Renal pelvis (tissue), 4 donors: ENCODE data around the gene DQX1. TPM values are rescaled to one million over a fixed set of nuclear protein-coding genes. Genes with fewer than 3 reads are reported as not detected.

Source experiments
- DNase-seq: peaks from one replicate; pipeline ENCODE4 v3.0.0-alpha.2; 2013
- polyA plus RNA-seq, 3 donors: library from polyadenylated mRNA; unstranded; fragments of 120-200 nt; gene quantifications; one replicate each; pipeline ENCODE4 v1.2.1, GENCODE V29; 2013; ENCODE audit not compliant: insufficient read length in 3 of 3

DQX1 gene
- polyA plus RNA-seq, 3 donors: 0.21 to 0.57 (median 0.43) TPM

- DNase-seq: no peak
These were observed 6.2 kb upstream of the DQX1 start for GRCh38 chr2:74532222-74532621.

- no peak for DNase-seq
These were observed 5.6 kb upstream of the DQX1 start for GRCh38 chr2:74531666-74532065.

- DNase-seq: no peak
These were observed 4.5 kb upstream of the DQX1 start for GRCh38 chr2:74530239-74531187.

- DNase-seq: peak; percentile 99
These were observed 3.6 kb upstream of the DQX1 start, which contains the start of the genes AUP1 and HTRA2 for GRCh38 chr2:74529357-74530238. Gene AUP1, minus strand, starts transcription at chr2:74529706. Its CDS starts 77 bp downstream, at chr2:74529629. Gene HTRA2, plus strand, starts transcription at chr2:74529933. Its CDS starts 74 bp downstream, at chr2:74530007.

GRCh38 chr2:74528600-74529356 lies 2.7 kb upstream of the DQX1 start:
- no peak for DNase-seq

DNA sequence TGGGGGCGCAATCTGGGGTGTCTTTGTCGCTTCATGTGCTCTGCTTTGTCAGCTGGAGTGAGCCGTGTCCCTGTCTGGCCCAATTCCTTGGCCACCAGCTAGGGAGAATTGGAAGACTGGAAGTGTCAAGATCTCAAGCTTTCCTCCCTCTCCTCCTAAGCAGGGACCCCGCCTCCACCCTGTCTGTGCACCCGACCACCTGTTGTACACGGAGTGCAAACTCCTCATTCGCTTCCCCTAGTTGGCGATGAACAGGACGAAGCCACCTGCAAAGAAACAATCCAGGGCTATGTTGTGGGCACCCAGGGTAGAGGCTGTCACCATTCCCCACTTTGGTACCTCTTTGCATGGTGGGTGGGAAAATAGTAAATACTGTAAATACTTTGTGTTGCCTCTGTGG lies 1.7 kb upstream of the DQX1 start:
- no peak for DNase-seq

DNA sequence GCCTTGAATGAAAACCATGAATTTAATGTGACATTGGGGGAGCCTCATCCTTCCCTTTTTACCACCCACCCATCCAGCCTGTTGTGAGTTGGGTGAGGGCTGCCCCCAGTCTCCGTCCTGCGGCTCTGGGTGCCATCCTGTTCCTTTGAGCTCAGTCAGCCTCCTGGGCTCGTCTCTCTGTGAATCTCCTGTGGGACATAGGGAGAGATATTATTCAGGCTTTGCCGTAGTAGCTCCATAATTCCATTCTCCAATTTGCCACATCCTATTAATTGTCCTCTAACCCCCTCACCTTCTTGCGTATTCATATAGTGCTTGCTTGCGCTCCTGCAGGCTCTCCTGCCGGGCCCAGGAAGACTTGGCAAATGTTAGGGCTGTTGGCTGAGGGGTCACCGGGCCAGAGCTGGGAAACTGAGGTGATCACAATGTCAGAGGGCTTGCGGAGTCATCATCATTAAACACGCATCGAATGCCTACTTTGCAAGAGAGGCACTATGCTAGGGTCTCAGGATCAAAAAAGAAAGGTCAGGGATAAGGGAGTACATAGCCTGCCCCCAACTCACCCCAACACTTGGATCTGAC lies 709 bp upstream of the DQX1 start:
- no peak for DNase-seq

- no peak for DNase-seq
These were observed 895 bp downstream of the DQX1 start for GRCh38 chr2:74524955-74525716.

DNA sequence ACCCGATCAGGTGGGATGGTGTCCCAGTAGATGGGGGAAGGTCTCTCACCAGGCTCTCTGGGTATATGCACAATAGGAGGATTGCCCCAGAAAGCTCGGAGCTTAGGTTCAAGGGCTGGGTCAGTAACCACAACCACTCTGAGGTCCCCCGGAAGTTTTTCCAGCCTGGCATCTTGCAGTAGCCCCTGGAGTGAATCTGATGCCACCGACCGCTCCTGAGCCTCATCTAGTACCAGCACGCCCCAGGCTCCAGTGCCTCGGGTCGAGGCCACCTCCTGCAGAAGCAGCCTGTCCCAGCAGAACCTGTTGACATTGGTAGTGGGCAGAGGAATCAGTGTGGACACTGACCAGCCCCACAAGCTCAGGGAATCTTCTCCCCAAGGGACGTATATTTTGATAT lies 2.0 kb downstream of the DQX1 start:
- no peak for DNase-seq

DNA sequence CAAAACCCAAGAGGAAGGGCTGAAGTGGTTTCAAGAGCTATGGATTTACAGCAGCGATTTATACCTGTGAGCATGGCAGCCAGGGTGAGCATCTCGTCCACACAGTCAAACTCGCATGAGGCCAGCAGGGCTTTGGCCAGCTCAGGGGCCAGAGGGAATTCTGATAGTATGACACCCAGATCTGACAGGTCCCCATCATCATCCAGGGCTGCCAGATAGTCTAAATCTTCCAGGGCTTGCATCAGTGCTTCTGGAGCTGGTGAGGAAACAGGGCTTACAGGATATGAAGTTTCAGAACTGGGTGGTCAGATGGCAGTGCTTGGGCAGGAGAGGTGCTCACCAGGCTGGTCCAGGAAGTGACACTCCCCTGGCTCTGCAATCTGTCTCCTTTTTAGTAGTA lies 3.5 kb downstream of the DQX1 start:
- no peak for DNase-seq

GRCh38 chr2:74516650-74517049 lies 9.4 kb downstream of the DQX1 start:
- no peak for DNase-seq

- no peak for DNase-seq
These were observed 9.9 kb downstream of the DQX1 start for GRCh38 chr2:74515981-74516633.

GRCh38 chr2:74515271-74515980 lies 10.6 kb downstream of the DQX1 start:
- DNase-seq: no peak

DNA sequence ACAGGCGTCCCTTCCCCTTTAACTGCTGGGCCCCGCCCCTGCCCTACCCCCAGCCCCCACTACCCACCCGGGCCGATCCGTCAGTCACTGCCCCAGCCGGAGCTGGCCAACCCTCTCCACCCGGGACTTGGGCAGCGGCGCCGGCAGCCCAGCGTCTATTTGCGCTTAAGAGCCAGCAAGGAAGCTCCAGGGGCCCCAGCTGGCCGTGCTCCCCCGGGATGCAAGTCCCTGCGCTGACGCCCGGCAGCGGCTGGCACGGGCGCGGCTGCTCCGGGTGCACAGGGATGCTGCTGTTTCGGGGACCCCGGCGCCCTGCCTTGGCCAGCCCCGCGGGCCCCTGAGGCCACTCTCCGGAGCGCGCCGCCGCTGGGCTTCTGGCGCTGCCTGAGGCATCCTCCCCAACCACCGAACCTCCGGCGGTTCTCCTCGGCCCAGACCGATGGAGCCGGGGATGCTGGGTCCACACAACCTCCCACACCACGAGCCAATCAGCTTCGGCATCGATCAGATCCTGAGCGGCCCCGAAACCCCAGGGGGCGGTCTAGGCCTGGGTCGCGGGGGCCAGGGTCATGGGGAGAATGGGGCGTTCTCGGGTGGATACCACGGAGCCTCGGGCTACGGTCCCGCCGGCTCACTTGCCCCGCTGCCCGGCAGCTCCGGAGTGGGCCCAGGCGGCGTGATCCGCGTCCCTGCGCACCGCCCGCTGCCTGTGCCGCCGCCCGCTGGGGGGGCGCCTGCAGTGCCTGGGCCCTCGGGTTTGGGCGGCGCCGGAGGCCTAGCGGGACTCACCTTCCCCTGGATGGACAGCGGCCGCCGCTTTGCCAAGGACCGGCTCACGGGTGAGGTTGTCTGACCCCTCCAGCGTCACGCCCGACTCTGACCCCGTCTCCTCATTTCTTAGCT lies 11.4 kb downstream of the DQX1 start, which contains the start of gene TLX2:
TSS of gene TLX2 (plus strand) at position 83 of the 903 bp plus-strand sequence. CDS start at position 440, 357 bp downstream.
- no peak for DNase-seq

DNA sequence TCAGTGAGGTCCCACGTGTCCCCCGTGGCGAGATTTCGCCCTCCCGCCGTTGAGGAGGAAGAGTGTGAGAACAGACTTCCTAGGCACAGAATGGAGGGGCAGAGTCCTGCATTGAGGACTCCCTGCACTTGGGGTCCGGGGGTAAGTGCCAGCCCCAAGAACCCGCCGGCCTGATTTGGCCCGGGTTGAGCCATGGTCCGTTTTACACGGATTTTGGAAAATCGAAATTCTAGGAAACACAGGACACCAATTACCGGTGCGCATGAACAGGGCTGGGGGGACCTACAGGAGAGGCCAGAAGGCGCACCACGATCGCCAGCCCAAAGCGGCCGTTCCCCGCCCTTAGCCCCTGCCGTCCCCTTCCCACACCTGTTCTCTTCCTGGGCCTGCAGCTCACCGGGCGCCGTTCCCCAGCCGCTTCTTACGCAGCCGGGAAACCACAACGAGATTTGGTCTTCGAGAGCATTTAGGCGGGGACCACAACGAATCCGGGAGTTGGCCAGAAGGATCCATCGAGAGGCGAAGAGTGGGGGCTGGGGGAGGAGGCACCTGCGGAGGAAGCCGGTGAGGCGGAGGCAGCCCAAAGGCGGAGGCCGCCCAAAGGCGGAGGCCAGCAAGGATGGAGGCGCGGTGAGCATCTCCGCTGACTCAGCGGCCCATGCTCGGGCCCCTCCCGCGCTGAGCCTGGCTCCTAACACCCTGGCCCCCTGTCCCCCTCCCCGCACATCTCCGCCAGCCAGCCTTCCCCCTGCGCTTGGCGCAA lies 12.2 kb downstream of the DQX1 start:
- DNase-seq: no peak

GRCh38 chr2:74512744-74513604 lies 13.1 kb downstream of the DQX1 start:
- DNase-seq: no peak
